Panc1 (cell line): ENCODE measurements around the gene METTL5. TPM values are rescaled to one million over a fixed set of nuclear protein-coding genes. Genes with fewer than 3 reads are reported as not detected.

Experiments used
- ATAC-seq: fragments of 200-7000 bp; cut with Tn5 transposase; 2 replicates; pipeline ENCODE4 v1.9.1; 2020; ENCODE audit warnings: mild to moderate bottlenecking, moderate library complexity
- BruUV-seq: library from RNA; stranded (reverse); fragments of 400-500 nt; replicated peaks from 2 replicates; lab custom pipeline; 2021; lab: Mats Ljungman, UMichigan
- CTCF ChIA-PET: fragments of 300-600 bp; sonication (Branson Sonifier 250); formaldehyde crosslinking; loops from one replicate; lab custom pipeline; 2022; ENCODE audit warnings: antibody characterized with exemption; lab: Charles Lee
- POLR2A ChIA-PET: fragments of 300-600 bp; sonication (Branson Sonifier 250); formaldehyde crosslinking; loops from one replicate; lab custom pipeline; 2022; ENCODE audit warnings: antibody characterized with exemption; lab: Charles Lee
- DNase-seq: peaks from one replicate; pipeline ENCODE4 v3.0.0-alpha.2; 2010; ENCODE audit warnings: low read depth, low spot score
- H3K27ac ChIP-seq: 2 replicates; pipeline ENCODE4 v1.5.1; 2011; ENCODE audit warnings: mild to moderate bottlenecking, low read length, inconsistent platforms
- H3K27me3 ChIP-seq: fragments of 200-500 bp; sonication (Bioruptor generic); 2 replicates; pipeline ENCODE4 v1.6.0; 2014; ENCODE audit warnings: low read length, inconsistent platforms; ENCODE audit not compliant: control insufficient read depth, insufficient read depth
- H3K36me3 ChIP-seq: fragments of 200-500 bp; sonication (Bioruptor generic); 2 replicates; pipeline ENCODE4 v1.5.1; 2014; ENCODE audit warnings: inconsistent platforms, mild to moderate bottlenecking, low read length, moderate library complexity; ENCODE audit not compliant: control insufficient read depth, insufficient read depth
- H3K4me1 ChIP-seq: 2 replicates; pipeline ENCODE4 v1.5.1; 2011; ENCODE audit warnings: inconsistent platforms, mild to moderate bottlenecking, low read length, moderate library complexity; ENCODE audit not compliant: control insufficient read depth, insufficient read depth
- H3K4me3 ChIP-seq, 2 experiments: 2 replicates each; pipeline ENCODE4 v1.5.1; 2011 to 2012; ENCODE audit warnings: low read depth in 2 of 2, low read length in 2 of 2, mild to moderate bottlenecking in 2 of 2, inconsistent platforms in 1 of 2, moderate library complexity in 1 of 2
- H3K9me3 ChIP-seq: fragments of 200-500 bp; sonication (Bioruptor generic); 2 replicates; pipeline ENCODE4 v1.5.1; 2014; ENCODE audit warnings: low read depth, mild to moderate bottlenecking, inconsistent platforms, low read length, moderate library complexity; ENCODE audit not compliant: control insufficient read depth, insufficient read depth
- CTCF ChIP-seq: fragments of 450-650 bp; IDR thresholded peaks from 2 replicates; pipeline ENCODE4 v1.5.1; 2017; ENCODE audit warnings: mild to moderate bottlenecking
- POLR2AphosphoS5 ChIP-seq: IDR thresholded peaks from 2 replicates; pipeline ENCODE4 v1.6.1; 2012; ENCODE audit warnings: mild to moderate bottlenecking, low read depth, low read length, moderate library complexity
- REST ChIP-seq, 2 experiments: IDR thresholded peaks; 2 replicates each; pipeline ENCODE4 v1.6.1; 2011 to 2012; ENCODE audit warnings: low read depth in 2 of 2, control low read depth in 1 of 2, low read length in 1 of 2, mild to moderate bottlenecking in 1 of 2, moderate library complexity in 1 of 2; ENCODE audit not compliant: insufficient read depth in 1 of 2
- SIN3A ChIP-seq: IDR thresholded peaks from 2 replicates; pipeline ENCODE4 v1.6.1; 2012; ENCODE audit warnings: low read depth, mild to moderate bottlenecking, low read length, moderate library complexity, borderline replicate concordance; ENCODE audit not compliant: insufficient read depth
- TCF7L2 ChIP-seq: IDR thresholded peaks from 2 replicates; pipeline ENCODE4 v1.6.1; 2011; ENCODE audit warnings: mild to moderate bottlenecking, low read depth, low read length, inconsistent platforms
- in situ Hi-C: cut with HindIII; loops from 2 replicates; pipeline ENCODE4 v1.10.0; 2016; ENCODE audit warnings: low sequenced_read_pairs, low pct_unique_long_range_greater_than_20kb
- intact Hi-C: fragments of 100-400 bp; cut with micrococcal nuclease; formaldehyde crosslinking; loops from one replicate; pipeline ENCODE4 v1.10.0; 2022; ENCODE audit not compliant: unreplicated experiment
- total RNA-seq: library from RNA; stranded (reverse); gene quantifications from one replicate; pipeline ENCODE4 v1.2.1, GENCODE V29; 2021; ENCODE audit not compliant: unreplicated experiment

METTL5 gene
- total RNA-seq, 1 experiment from 2014 or later = 81.4 TPM

- H3K9me3 ChIP-seq = no peaks in the 10 kb centered on the region
- TF ChIP-seq REST (IDR thresholded peaks at IDR 0.05; ENCODE audit: insufficient read depth in 1 of 2, low read depth in 2 of 2, low read length in 1 of 2) (no peak), CTCF (no peak), TCF7L2 (no peak), POLR2AphosphoS5 (no peak), SIN3A (no peak)
- H3K4me1 ChIP-seq = peaks cover 4% of the 10 kb centered on the region; the same call in 1 of the 2 replicates
- no TSS peak for BruUV-seq
- no peaks in the 10 kb centered on the region for H3K27me3 ChIP-seq
- ChIA-PET CTCF (no interaction called here), POLR2A (no interaction called here)
- peaks cover 18% of the 10 kb centered on the region for H3K36me3 ChIP-seq
- H3K4me3 ChIP-seq = no peak overlapping the region
- ATAC-seq = no peak
- intact Hi-C loops (no loop called here), in situ Hi-C loops (no loop called here)
- no peak for DNase-seq
- peak overlapping the region; percentile 75; the same call in 1 of the 2 replicates for H3K27ac ChIP-seq
Observed at GRCh38 chr2:169797601-169798000, 27.1 kb downstream of the METTL5 start.

- H3K9me3 ChIP-seq = no peaks in the 10 kb centered on the region
- DNase-seq (no peak), ATAC-seq (no peak)
- intact Hi-C loops = no loop called here
- no peak overlapping the region for H3K4me3 ChIP-seq
- POLR2A ChIA-PET = no interaction called here
- H3K36me3 ChIP-seq = peaks cover 14% of the 10 kb centered on the region
- TF ChIP-seq SIN3A (no peak), POLR2AphosphoS5 (no peak), TCF7L2 (no peak), CTCF (no peak), REST (IDR thresholded peaks at IDR 0.05; ENCODE audit: insufficient read depth in 1 of 2, low read depth in 2 of 2, low read length in 1 of 2) (no peak)
- in situ Hi-C loops = no loop called here
- no peaks in the 10 kb centered on the region for H3K27me3 ChIP-seq
- CTCF ChIA-PET = no interaction called here
- BruUV-seq = no TSS peak
- no peak overlapping the region for H3K27ac ChIP-seq
- peaks cover 4% of the 10 kb centered on the region; the same call in 1 of the 2 replicates for H3K4me1 ChIP-seq
Observed at GRCh38 chr2:169796441-169796840, 28.3 kb downstream of the METTL5 start.
